HL-60 (cell line): ENCODE results near the gene ACAD10.

Experiments
- DNase-seq, 2 experiments: peaks; one replicate each; pipeline ENCODE4 v3.0.0-alpha.2; 2010 to 2020; ENCODE audit warnings: low read depth in 1 of 2, low spot score in 1 of 2
- H3K27ac ChIP-seq: fragments of 250-450 bp; sonication (Bioruptor Pico); replicated peaks from 2 replicates; pipeline ENCODE4 v1.5.1; 2020; ENCODE audit warnings: mild to moderate bottlenecking, moderate library complexity
- H3K27me3 ChIP-seq: fragments of 250-450 bp; sonication (Bioruptor Pico); 2 replicates; pipeline ENCODE4 v1.5.1; 2021; ENCODE audit warnings: mild to moderate bottlenecking, moderate library complexity; ENCODE audit not compliant: insufficient read depth, poor library complexity, severe bottlenecking
- H3K4me3 ChIP-seq: replicated peaks from 2 replicates; pipeline ENCODE4 v1.5.1; 2011; ENCODE audit warnings: mild to moderate bottlenecking, control low read depth, low read length; ENCODE audit not compliant: insufficient read depth
- GABPA ChIP-seq: IDR thresholded peaks from 2 replicates; pipeline ENCODE4 v1.6.1; 2012; ENCODE audit warnings: low read depth
- POLR2AphosphoS5 ChIP-seq: IDR thresholded peaks from 2 replicates; pipeline ENCODE4 v1.6.1; 2012; ENCODE audit warnings: low read depth
- SPI1 ChIP-seq: IDR thresholded peaks from 2 replicates; pipeline ENCODE4 v1.6.1; 2012; ENCODE audit warnings: low read depth, mild to moderate bottlenecking, borderline replicate concordance
- long read RNA-seq: library from polyadenylated mRNA; unstranded; transcript quantifications from one replicate; pipeline ENCODE4 v2.0.0, GENCODE V29; 2020
- TF ChIP-seq, protein P1 (sequence below): IDR thresholded peaks from 2 replicates; pipeline ENCODE4 v1.6.1; 2012; ENCODE audit warnings: low read depth; ENCODE audit not compliant: insufficient replicate concordance
- TF ChIP-seq, protein P2 (sequence below): IDR thresholded peaks from one replicate; pipeline ENCODE4 v1.5.1; 2011; ENCODE audit warnings: low read length, control low read depth, inconsistent platforms; ENCODE audit not compliant: insufficient read depth

The ACAD10 gene
- long read RNA-seq, partial matches to known transcripts, result 3 of 40 reads
- long read RNA-seq, other reads (novel, unspliced or antisense), result 28 of 40 reads

DNA sequence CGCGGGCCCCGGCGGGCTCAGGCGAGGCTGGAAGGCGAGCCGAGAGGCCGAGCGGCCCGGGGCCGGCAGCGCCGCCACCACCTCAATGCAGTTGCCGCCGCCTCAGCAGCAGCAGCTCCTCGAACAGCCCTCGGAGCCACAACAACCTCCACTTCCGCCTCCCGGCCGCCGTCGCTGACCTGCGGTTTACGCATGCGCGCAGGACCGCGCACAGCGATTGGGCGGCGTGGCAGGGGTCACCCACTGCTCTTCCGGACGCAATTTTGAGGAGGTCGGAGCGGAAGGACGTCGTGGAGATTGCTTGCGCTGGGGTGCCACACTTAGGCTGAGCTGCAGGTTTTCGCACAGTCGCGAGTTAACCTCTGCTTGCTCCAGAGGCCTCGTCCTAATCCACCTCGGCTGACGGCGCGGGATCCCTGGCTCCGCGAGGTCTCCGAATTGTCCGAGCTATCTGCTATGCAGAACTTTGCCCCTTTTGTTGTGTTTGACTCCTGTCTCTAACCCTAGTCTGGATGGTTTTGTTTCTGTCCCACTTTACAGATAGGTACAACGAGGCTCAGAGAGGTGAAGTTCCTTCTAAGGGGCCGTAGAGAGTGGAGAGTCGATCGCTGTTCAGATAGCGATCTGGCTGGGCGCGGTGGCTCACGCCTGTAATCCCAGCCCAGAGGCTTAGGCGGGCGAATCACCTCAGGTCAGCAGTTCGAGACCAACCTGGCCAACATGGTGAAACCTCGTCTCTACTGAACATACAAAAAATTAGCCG, at the start of gene ACAD10, which contains the start of gene BRAP:
ACAD10 (plus strand) TSS at position 243 of the 763 bp plus-strand sequence. CDS start 6,657 bp downstream, outside the sequence.
BRAP (minus strand) TSS at position 146 of the 763 bp plus-strand sequence. CDS start 164 bp downstream, outside the sequence.
- TF ChIP-seq, protein P1, sequence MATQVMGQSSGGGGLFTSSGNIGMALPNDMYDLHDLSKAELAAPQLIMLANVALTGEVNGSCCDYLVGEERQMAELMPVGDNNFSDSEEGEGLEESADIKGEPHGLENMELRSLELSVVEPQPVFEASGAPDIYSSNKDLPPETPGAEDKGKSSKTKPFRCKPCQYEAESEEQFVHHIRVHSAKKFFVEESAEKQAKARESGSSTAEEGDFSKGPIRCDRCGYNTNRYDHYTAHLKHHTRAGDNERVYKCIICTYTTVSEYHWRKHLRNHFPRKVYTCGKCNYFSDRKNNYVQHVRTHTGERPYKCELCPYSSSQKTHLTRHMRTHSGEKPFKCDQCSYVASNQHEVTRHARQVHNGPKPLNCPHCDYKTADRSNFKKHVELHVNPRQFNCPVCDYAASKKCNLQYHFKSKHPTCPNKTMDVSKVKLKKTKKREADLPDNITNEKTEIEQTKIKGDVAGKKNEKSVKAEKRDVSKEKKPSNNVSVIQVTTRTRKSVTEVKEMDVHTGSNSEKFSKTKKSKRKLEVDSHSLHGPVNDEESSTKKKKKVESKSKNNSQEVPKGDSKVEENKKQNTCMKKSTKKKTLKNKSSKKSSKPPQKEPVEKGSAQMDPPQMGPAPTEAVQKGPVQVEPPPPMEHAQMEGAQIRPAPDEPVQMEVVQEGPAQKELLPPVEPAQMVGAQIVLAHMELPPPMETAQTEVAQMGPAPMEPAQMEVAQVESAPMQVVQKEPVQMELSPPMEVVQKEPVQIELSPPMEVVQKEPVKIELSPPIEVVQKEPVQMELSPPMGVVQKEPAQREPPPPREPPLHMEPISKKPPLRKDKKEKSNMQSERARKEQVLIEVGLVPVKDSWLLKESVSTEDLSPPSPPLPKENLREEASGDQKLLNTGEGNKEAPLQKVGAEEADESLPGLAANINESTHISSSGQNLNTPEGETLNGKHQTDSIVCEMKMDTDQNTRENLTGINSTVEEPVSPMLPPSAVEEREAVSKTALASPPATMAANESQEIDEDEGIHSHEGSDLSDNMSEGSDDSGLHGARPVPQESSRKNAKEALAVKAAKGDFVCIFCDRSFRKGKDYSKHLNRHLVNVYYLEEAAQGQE, result peak; percentile 66
- TF ChIP-seq SPI1, result peak; percentile 65; the same call in 1 of the 2 replicates
- TF ChIP-seq, protein P2, sequence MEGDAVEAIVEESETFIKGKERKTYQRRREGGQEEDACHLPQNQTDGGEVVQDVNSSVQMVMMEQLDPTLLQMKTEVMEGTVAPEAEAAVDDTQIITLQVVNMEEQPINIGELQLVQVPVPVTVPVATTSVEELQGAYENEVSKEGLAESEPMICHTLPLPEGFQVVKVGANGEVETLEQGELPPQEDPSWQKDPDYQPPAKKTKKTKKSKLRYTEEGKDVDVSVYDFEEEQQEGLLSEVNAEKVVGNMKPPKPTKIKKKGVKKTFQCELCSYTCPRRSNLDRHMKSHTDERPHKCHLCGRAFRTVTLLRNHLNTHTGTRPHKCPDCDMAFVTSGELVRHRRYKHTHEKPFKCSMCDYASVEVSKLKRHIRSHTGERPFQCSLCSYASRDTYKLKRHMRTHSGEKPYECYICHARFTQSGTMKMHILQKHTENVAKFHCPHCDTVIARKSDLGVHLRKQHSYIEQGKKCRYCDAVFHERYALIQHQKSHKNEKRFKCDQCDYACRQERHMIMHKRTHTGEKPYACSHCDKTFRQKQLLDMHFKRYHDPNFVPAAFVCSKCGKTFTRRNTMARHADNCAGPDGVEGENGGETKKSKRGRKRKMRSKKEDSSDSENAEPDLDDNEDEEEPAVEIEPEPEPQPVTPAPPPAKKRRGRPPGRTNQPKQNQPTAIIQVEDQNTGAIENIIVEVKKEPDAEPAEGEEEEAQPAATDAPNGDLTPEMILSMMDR, result no peak
- TF ChIP-seq GABPA, result peak; percentile 73
- TF ChIP-seq POLR2AphosphoS5, result peak; percentile 98
- peak within 1 kb of the TSS; percentile 87 for H3K27ac ChIP-seq
- H3K4me3 ChIP-seq, result peak within 1 kb of the TSS; percentile 89
- no peaks in the 10 kb centered on the region for H3K27me3 ChIP-seq
- DNase-seq, result peak; percentile 94 to 95

DNA sequence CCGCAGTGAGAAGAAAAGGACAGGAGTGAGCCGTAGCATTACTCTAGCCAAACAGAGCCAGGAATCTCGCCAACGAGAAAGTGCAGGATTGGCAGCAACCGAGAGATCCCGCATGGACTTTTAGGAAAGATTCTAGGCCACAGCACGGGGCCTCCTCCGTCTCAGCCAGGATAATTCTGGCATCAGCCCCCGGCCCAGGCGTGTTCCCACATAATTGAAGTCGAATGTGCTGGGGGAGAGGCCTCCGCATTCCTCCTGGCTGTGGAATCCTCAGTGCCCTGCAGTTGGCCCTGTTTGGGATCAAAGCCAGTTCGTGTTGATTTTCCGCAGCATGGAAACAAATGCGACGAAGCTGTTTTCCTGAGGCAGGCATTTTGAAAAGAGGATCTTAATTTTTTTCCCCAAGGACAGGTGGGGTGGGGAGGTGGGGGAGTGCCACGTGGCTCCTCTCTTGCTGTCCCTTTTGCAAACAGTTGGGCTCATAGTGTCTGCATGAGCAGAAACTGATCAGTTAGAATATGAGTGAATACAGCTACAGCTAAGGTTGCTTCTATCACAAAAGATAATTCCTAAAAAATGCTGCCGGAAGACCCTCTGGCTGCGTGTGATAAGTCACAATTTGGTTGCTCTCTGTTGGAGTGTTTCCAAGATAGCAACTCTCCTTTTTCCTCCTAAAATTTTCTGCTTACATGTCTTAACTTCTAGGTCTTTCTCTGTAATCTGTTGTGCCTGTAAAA, 49.5 kb upstream of the ACAD10 start:
- H3K4me3 ChIP-seq, result no peak overlapping the region
- no peak for TF ChIP-seq GABPA
- TF ChIP-seq, protein P2, result no peak
- no peak for TF ChIP-seq POLR2AphosphoS5
- TF ChIP-seq, protein P1, result no peak
- no peak for TF ChIP-seq SPI1
- H3K27ac ChIP-seq, result no peak overlapping the region
- no peak for DNase-seq
- H3K27me3 ChIP-seq, result no peaks in the 10 kb centered on the region

DNA sequence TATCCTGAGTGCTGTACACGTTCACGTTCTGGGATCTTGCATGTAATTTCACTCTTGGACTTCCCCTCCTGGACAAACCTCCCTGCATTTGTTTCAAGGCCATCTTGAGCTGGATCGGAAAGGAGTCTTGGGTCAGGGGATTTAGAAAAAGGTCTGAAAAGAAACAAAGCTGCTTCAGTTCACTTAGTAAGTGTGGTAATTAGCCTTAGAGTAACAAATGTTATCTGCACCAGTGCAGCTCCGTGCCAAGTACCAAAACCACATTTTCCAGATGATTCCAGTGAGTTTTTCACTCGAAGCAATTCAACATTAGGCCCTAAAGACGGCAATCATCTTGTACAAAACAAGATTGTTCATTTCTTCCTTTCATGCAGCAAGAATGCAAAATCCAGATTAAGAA, 47.3 kb upstream of the ACAD10 start:
- no peak for DNase-seq
- no peak overlapping the region for H3K4me3 ChIP-seq
- TF ChIP-seq SPI1 (no peak), POLR2AphosphoS5 (no peak), GABPA (no peak)
- TF ChIP-seq, protein P1, result no peak
- TF ChIP-seq, protein P2, result no peak
- H3K27me3 ChIP-seq, result no peaks in the 10 kb centered on the region
- no peak overlapping the region for H3K27ac ChIP-seq
